H1 (cell line): ENCODE data around the gene DCK. TPM values are rescaled to one million over a fixed set of nuclear protein-coding genes. Genes with fewer than 3 reads are reported as not detected.

Source experiments
- CTCF ChIA-PET: fragments of 300-600 bp; sonication (Branson Sonifier 250); formaldehyde crosslinking; loops from one replicate; lab custom pipeline; 2021; ENCODE audit not compliant: partially characterized antibody; lab: Charles Lee
- POLR2A ChIA-PET: fragments of 300-600 bp; sonication (Branson Sonifier 250); formaldehyde crosslinking; loops from one replicate; lab custom pipeline; 2021; ENCODE audit warnings: inconsistent platforms; ENCODE audit not compliant: partially characterized antibody; lab: Charles Lee
- DNase-seq, 2 experiments: peaks; one replicate each; pipeline versions ENCODE4 v3.0.0 to v3.0.0-alpha.2; 2010 to 2022; ENCODE audit warnings: low spot score in 2 of 2, low read depth in 1 of 2, mixed read lengths in 1 of 2
- FAIRE-seq: peaks from 2 replicates; lab custom pipeline; 2011; peaks lifted over from hg19 to GRCh38; lab: Jason Lieb, UNC
- H2AFZ ChIP-seq: 2 replicates; pipeline ENCODE4 v1.8.1; 2012; ENCODE audit warnings: low read length, inconsistent platforms
- H2AK5ac ChIP-seq: 2 replicates; pipeline ENCODE4 v1.6.1; 2013; ENCODE audit warnings: low read depth, low read length
- H2BK120ac ChIP-seq: replicated peaks from 2 replicates; pipeline ENCODE3; 2013; ENCODE audit warnings: low read depth, low read length, inconsistent platforms
- H2BK12ac ChIP-seq: 2 replicates; pipeline ENCODE4 v1.6.1; 2013; ENCODE audit warnings: low read depth, low read length
- H2BK15ac ChIP-seq: 2 replicates; pipeline ENCODE4 v1.6.1; 2013; ENCODE audit warnings: low read length
- H2BK20ac ChIP-seq: 2 replicates; pipeline ENCODE4 v1.6.1; 2013; ENCODE audit warnings: low read length
- H2BK5ac ChIP-seq: 2 replicates; pipeline ENCODE4 v1.6.1; 2013; ENCODE audit warnings: low read depth, low read length
- H3K14ac ChIP-seq: 2 replicates; pipeline ENCODE4 v1.6.1; 2013; ENCODE audit warnings: inconsistent platforms; ENCODE audit not compliant: insufficient read length
- H3K18ac ChIP-seq: 2 replicates; pipeline ENCODE4 v1.6.1; 2013; ENCODE audit warnings: low read length; ENCODE audit errors: extremely low read depth
- H3K23ac ChIP-seq: 2 replicates; pipeline ENCODE4 v1.6.1; 2013; ENCODE audit warnings: inconsistent platforms; ENCODE audit not compliant: insufficient read length
- H3K23me2 ChIP-seq: 2 replicates; pipeline ENCODE4 v1.6.1; 2013; ENCODE audit warnings: low read depth, low read length
- H3K27ac ChIP-seq: 2 replicates; pipeline ENCODE4 v1.6.1; 2011; ENCODE audit warnings: low read depth, low read length, inconsistent platforms
- H3K27me3 ChIP-seq, 4 experiments: replicated peaks in 1 of 4; 1 replicate in 1 of 4; 2 replicates in 3 of 4; pipeline versions ENCODE4 v1.6.1 to v1.8.1; 2011 to 2013; ENCODE audit warnings: low read length in 3 of 4, mild to moderate bottlenecking in 3 of 4, inconsistent platforms in 2 of 4, mixed read lengths in 2 of 4, moderate library complexity in 1 of 4; ENCODE audit not compliant: control insufficient read depth in 3 of 4, insufficient read depth in 3 of 4; ENCODE audit errors: extremely low read depth in 1 of 4
- H3K36me3 ChIP-seq, 4 experiments: 2 replicates each; pipeline versions ENCODE4 v1.6.1 to v1.8.1; 2011 to 2013; ENCODE audit warnings: mild to moderate bottlenecking in 4 of 4, low read length in 3 of 4, moderate library complexity in 2 of 4, control low read depth in 1 of 4, inconsistent platforms in 1 of 4; ENCODE audit not compliant: insufficient read depth in 4 of 4, control insufficient read depth in 2 of 4
- H3K4ac ChIP-seq: replicated peaks from 2 replicates; pipeline ENCODE3; 2013; ENCODE audit warnings: low read length, low read depth, mixed read lengths, inconsistent platforms; ENCODE audit not compliant: insufficient read length
- H3K4me1 ChIP-seq, 4 experiments: replicated peaks in 1 of 4; 1 replicate in 1 of 4; 2 replicates in 3 of 4; pipeline versions ENCODE4 v1.6.1 to v1.8.1; 2011 to 2013; ENCODE audit warnings: low read length in 3 of 4, inconsistent platforms in 2 of 4, mixed read lengths in 1 of 4; ENCODE audit not compliant: insufficient read depth in 4 of 4, control insufficient read depth in 3 of 4
- H3K4me2 ChIP-seq, 2 experiments: 2 replicates each; pipeline versions ENCODE4 v1.6.1 to v1.8.1; 2011 to 2013; ENCODE audit warnings: low read depth in 2 of 2, low read length in 2 of 2, control low read depth in 1 of 2, inconsistent platforms in 1 of 2, mild to moderate bottlenecking in 1 of 2; ENCODE audit not compliant: insufficient read depth in 1 of 2
- H3K4me3 ChIP-seq, 4 experiments: fragments of 200-600, 300-600 bp in 1 of 4; sonication (generic), shearing (Covaris generic), sonication (Bioruptor Twin) in 1 of 4; 2 replicates each; pipeline versions ENCODE4 v1.5.1 to v1.8.1; 2011 to 2016; ENCODE audit warnings: low read length in 4 of 4, low read depth in 3 of 4, control low read depth in 2 of 4, inconsistent platforms in 2 of 4, mild to moderate bottlenecking in 2 of 4, mixed read lengths in 1 of 4, moderate library complexity in 1 of 4; ENCODE audit not compliant: insufficient read depth in 2 of 4; ENCODE audit errors: extremely low read depth in 1 of 4
- H3K56ac ChIP-seq: replicated peaks from 2 replicates; pipeline ENCODE3; 2013; ENCODE audit warnings: low read depth, mild to moderate bottlenecking, mixed read lengths, low read length, inconsistent platforms; ENCODE audit not compliant: insufficient read length
- H3K79me1 ChIP-seq: 2 replicates; pipeline ENCODE4 v1.6.1; 2013; ENCODE audit warnings: low read depth, low read length, control low read depth
- H3K79me2 ChIP-seq, 2 experiments: 2 replicates each; pipeline versions ENCODE4 v1.6.1 to v1.8.1; 2012 to 2013; ENCODE audit warnings: low read length in 2 of 2, mild to moderate bottlenecking in 2 of 2, inconsistent platforms in 1 of 2; ENCODE audit not compliant: insufficient read depth in 2 of 2, control insufficient read depth in 1 of 2
- H3K9ac ChIP-seq, 4 experiments: replicated peaks in 1 of 4; 1 replicate in 1 of 4; 2 replicates in 3 of 4; pipeline versions ENCODE4 v1.6.1 to v1.8.1; 2011 to 2013; ENCODE audit warnings: low read depth in 3 of 4, low read length in 3 of 4, control low read depth in 2 of 4, mild to moderate bottlenecking in 2 of 4, moderate library complexity in 2 of 4, inconsistent platforms in 1 of 4; ENCODE audit errors: extremely low read depth in 1 of 4
- H3K9me3 ChIP-seq, 2 experiments: 2 replicates each; pipeline versions ENCODE4 v1.6.1 to v1.8.1; 2012 to 2013; ENCODE audit warnings: mild to moderate bottlenecking in 2 of 2, moderate library complexity in 2 of 2, control low read depth in 1 of 2, inconsistent platforms in 1 of 2, low read depth in 1 of 2, low read length in 1 of 2, mixed read lengths in 1 of 2; ENCODE audit not compliant: insufficient read depth in 2 of 2
- H4K20me1 ChIP-seq, 2 experiments: replicated peaks in 1 of 2; 2 replicates each; pipeline versions ENCODE3 to v1.8.1; 2011 to 2013; ENCODE audit warnings: inconsistent platforms in 2 of 2, low read length in 2 of 2, mild to moderate bottlenecking in 1 of 2; ENCODE audit not compliant: insufficient read depth in 2 of 2, control insufficient read depth in 1 of 2
- H4K5ac ChIP-seq: 2 replicates; pipeline ENCODE4 v1.6.1; 2013; ENCODE audit warnings: low read length, low read depth, mixed read lengths, inconsistent platforms; ENCODE audit not compliant: insufficient read length
- H4K8ac ChIP-seq: 2 replicates; pipeline ENCODE4 v1.8.0; 2013; ENCODE audit warnings: mild to moderate bottlenecking, moderate library complexity, low read length, inconsistent platforms; ENCODE audit not compliant: insufficient read depth; ENCODE audit errors: extremely low read depth
- H4K91ac ChIP-seq: replicated peaks from 2 replicates; pipeline ENCODE3; 2013; ENCODE audit warnings: low read length, mixed read lengths, inconsistent platforms; ENCODE audit not compliant: insufficient read length
- BCL11A ChIP-seq, 2 experiments: IDR thresholded peaks; one replicate each; pipeline ENCODE4 v1.6.1; 2011; ENCODE audit warnings: low read depth in 2 of 2, low read length in 2 of 2, mild to moderate bottlenecking in 2 of 2
- CHD2 ChIP-seq: IDR thresholded peaks from 2 replicates; pipeline ENCODE4 v1.6.1; 2012; ENCODE audit warnings: low read length, improper control_type of control experiment
- JUND ChIP-seq: IDR thresholded peaks from 2 replicates; pipeline ENCODE4 v1.6.1; 2011; ENCODE audit warnings: mild to moderate bottlenecking, improper control_type of control experiment, low read length
- KDM1A ChIP-seq: fragments of 200-600, 300-600 bp; sonication (generic); IDR thresholded peaks from 2 replicates; pipeline ENCODE4 v1.7.1; 2016; ENCODE audit warnings: mild to moderate bottlenecking, low read length, borderline replicate concordance
- NANOG ChIP-seq: IDR thresholded peaks from 2 replicates; pipeline ENCODE4 v1.6.1; 2011; ENCODE audit warnings: low read length, low read depth, mild to moderate bottlenecking, inconsistent platforms; ENCODE audit not compliant: insufficient read depth, poor library complexity, severe bottlenecking
- RBBP5 ChIP-seq: IDR thresholded peaks from 2 replicates; pipeline ENCODE4 v1.7.1; 2012; ENCODE audit warnings: low read depth, mild to moderate bottlenecking, inconsistent platforms, low read length, moderate library complexity, borderline replicate concordance
- SIN3A ChIP-seq, 2 experiments: IDR thresholded peaks in 1 of 2; conservative IDR thresholded peaks in 1 of 2; 2 replicates each; pipeline ENCODE4 v1.6.1; 2011 to 2012; ENCODE audit warnings: low read length in 2 of 2, improper control_type of control experiment in 1 of 2, low read depth in 1 of 2, mild to moderate bottlenecking in 1 of 2
- SIX5 ChIP-seq: IDR thresholded peaks from 2 replicates; pipeline ENCODE4 v1.6.1; 2011; ENCODE audit warnings: mild to moderate bottlenecking, low read depth, low read length
- SP2 ChIP-seq: IDR thresholded peaks from 2 replicates; pipeline ENCODE4 v1.6.1; 2012; ENCODE audit warnings: mild to moderate bottlenecking, low read length, inconsistent platforms
- TAF1 ChIP-seq: IDR thresholded peaks from 2 replicates; pipeline ENCODE4 v1.6.1; 2011; ENCODE audit warnings: mild to moderate bottlenecking, low read depth, low read length
- TCF12 ChIP-seq: IDR thresholded peaks from 2 replicates; pipeline ENCODE4 v1.6.1; 2011; ENCODE audit warnings: low read depth, mild to moderate bottlenecking, low read length
- TEAD4 ChIP-seq: IDR thresholded peaks from 2 replicates; pipeline ENCODE4 v1.6.1; 2012; ENCODE audit warnings: low read depth, low read length, inconsistent platforms, mixed read lengths
- WGBS, 2 experiments: shearing (Covaris generic) in 1 of 2; methylation state at CpG; one replicate each; pipeline versions ENCODE4 v1.1.6 to v1.1.7; 2013 to 2015; ENCODE audit warnings: low lambda C conversion rate in 2 of 2, mixed read lengths in 2 of 2, inconsistent platforms in 1 of 2, low coverage in 1 of 2, missing lambda C conversion rate in 1 of 2; ENCODE audit not compliant: insufficient replicate concordance in 2 of 2, insufficient coverage in 1 of 2, insufficient read length in 1 of 2; ENCODE audit errors: extremely low coverage in 1 of 2, missing lambda C conversion rate in 1 of 2; 5-methylcytosine and 5-hydroxymethylcytosine counted together
- polyA plus RNA-seq, 7 experiments: library from polyadenylated mRNA; depleted of rRNA in 3 of 7; stranded (reverse) in 5 of 7; unstranded in 2 of 7; fragments of >200 nt in 5 of 7; fragments of 200-250 nt in 2 of 7; gene quantifications; 1 replicate in 5 of 7; 2 replicates in 1 of 7; 4 replicates in 1 of 7; pipeline versions ENCODE4 v1.2.1 to v1.2.3, GENCODE V29; 2011 to 2013; ENCODE audit warnings: missing spikeins in 2 of 7, mixed read lengths in 2 of 7
- total RNA-seq: library from RNA; stranded (reverse); fragmentation: NEBNext Ultra II Directional; extraction: Animal tissue kit (Norgen Biotek cat#: 25700); gene quantifications from 2 replicates; pipeline ENCODE4 v1.2.1, GENCODE V29; 2021

DCK gene
- total and polyA plus RNA-seq, 2 of the 8 experiments (the other 6 are each of a cell fraction or from before 2014, with no cell fraction given), result 4.8 to 18.1 TPM

- Histone ChIP-seq H3K4me2 (no peak overlapping the region), H2BK120ac (no peak overlapping the region), H3K9ac (no peak overlapping the region), H3K9me3 (no peaks in the 10 kb centered on the region), H4K20me1 (peaks cover 0 to 4% of the 10 kb centered on the region in 2 experiments), H3K23ac (no peak overlapping the region), H3K14ac (no peak overlapping the region), H3K27ac (no peak overlapping the region), H3K79me1 (peaks cover 3% of the 10 kb centered on the region; the same call in 1 of the 2 replicates), H3K27me3 (no peaks in the 10 kb centered on the region), H3K4me1 (peaks cover 0 to 4% (median 2%) of the 10 kb centered on the region in 4 experiments; a peak in 3 of 7 replicates), H3K36me3 (peaks cover 0 to 3% (median under 1%) of the 10 kb centered on the region in 4 experiments; a peak in 2 of 8 replicates), H2AFZ (no peak overlapping the region), H2BK20ac (no peak overlapping the region), H3K4ac (no peak overlapping the region), H3K18ac (no peak overlapping the region), H2BK15ac (no peak overlapping the region), H3K79me2 (peaks cover 0 to 35% of the 10 kb centered on the region in 2 experiments; a peak in 2 of 4 replicates), H4K8ac (no peak overlapping the region), H4K91ac (no peak overlapping the region), H2BK5ac (no peak overlapping the region), H2AK5ac (no peak overlapping the region), H3K56ac (no peak overlapping the region), H3K23me2 (no peaks in the 10 kb centered on the region), H2BK12ac (no peak overlapping the region), H3K4me3 (no peak overlapping the region), H4K5ac (no peak overlapping the region)
- CTCF ChIA-PET, result interaction anchor here (1.3 kb wide), 1 partner anchor 56 kb away, joined by 4 read pairs; no protein-coding TSS in a partner anchor
- DNase-seq, result no peak
- POLR2A ChIA-PET, result no interaction called here
- FAIRE-seq, result no peak
- WGBS, 2 experiments, result 100% methylated on average over 1 of the region's 1 CpG; no CpG with 5 or more reads in 1 of the 2 experiments
- TF ChIP-seq TCF12 (no peak), SP2 (no peak), RBBP5 (no peak), TEAD4 (no peak), SIN3A (conservative IDR thresholded peaks at IDR 0.05 in 1 of 2, IDR thresholded peaks at IDR 0.05 in 1 of 2; ENCODE audit: low read depth in 1 of 2, low read length in 2 of 2) (no peak), CHD2 (no peak), KDM1A (no peak), BCL11A (IDR thresholded peaks at IDR 0.05; ENCODE audit: low read depth in 2 of 2, low read length in 2 of 2) (no peak), NANOG (no peak), TAF1 (no peak), SIX5 (no peak), JUND (no peak)
Measured at GRCh38 chr4:70954032-70954431, 39.4 kb upstream of the DCK start.
